ENCODE data around the gene NTN1.

The NTN1 gene

GRCh38 chr17:9108146-9108545, 86.8 kb downstream of the NTN1 start:
- in situ Hi-C loops (cut with HindIII; ENCODE audit: low pct_unique_long_range_greater_than_20kb, low sequenced_read_pairs): no loop called here
- TF ChIP-seq JUND (IDR thresholded peaks at IDR 0.05; ENCODE audit: low read depth): no peak
- DNase-seq (ENCODE audit: low read depth in 1 of 2, low spot score in 1 of 2): no peak

- no peak for DNase-seq (ENCODE audit: low read depth in 1 of 2, low spot score in 1 of 2)
- TF ChIP-seq JUND (IDR thresholded peaks at IDR 0.05; ENCODE audit: low read depth): no peak
- in situ Hi-C loops (cut with HindIII; ENCODE audit: low pct_unique_long_range_greater_than_20kb, low sequenced_read_pairs): no loop called here
Observed at GRCh38 chr17:9109933-9110332, 88.6 kb downstream of the NTN1 start.

- in situ Hi-C loops (cut with HindIII; ENCODE audit: low pct_unique_long_range_greater_than_20kb, low sequenced_read_pairs): no loop called here
- TF ChIP-seq JUND (IDR thresholded peaks at IDR 0.05; ENCODE audit: low read depth): no peak
- DNase-seq (ENCODE audit: low read depth in 1 of 2, low spot score in 1 of 2): no peak
Observed at GRCh38 chr17:9110501-9110900, 89.2 kb downstream of the NTN1 start.

GRCh38 chr17:9115214-9116191, 94.2 kb downstream of the NTN1 start:
- DNase-seq (ENCODE audit: low read depth in 1 of 2, low spot score in 1 of 2): peak; percentile 43 to 66
- in situ Hi-C loops (cut with HindIII; ENCODE audit: low pct_unique_long_range_greater_than_20kb, low sequenced_read_pairs): no loop called here
- TF ChIP-seq JUND (IDR thresholded peaks at IDR 0.05; ENCODE audit: low read depth): no peak

GRCh38 chr17:9116311-9116835, 95.1 kb downstream of the NTN1 start:
- TF ChIP-seq JUND (IDR thresholded peaks at IDR 0.05; ENCODE audit: low read depth): no peak
- in situ Hi-C loops (cut with HindIII; ENCODE audit: low pct_unique_long_range_greater_than_20kb, low sequenced_read_pairs): no loop called here
- DNase-seq (ENCODE audit: low read depth in 1 of 2, low spot score in 1 of 2): no peak

- in situ Hi-C loops (cut with HindIII; ENCODE audit: low pct_unique_long_range_greater_than_20kb, low sequenced_read_pairs): no loop called here
- no peak for DNase-seq (ENCODE audit: low read depth in 1 of 2, low spot score in 1 of 2)
- no peak for TF ChIP-seq JUND (IDR thresholded peaks at IDR 0.05; ENCODE audit: low read depth)
Observed at GRCh38 chr17:9116861-9117568, 95.7 kb downstream of the NTN1 start.

GRCh38 chr17:9120471-9120870, 99.2 kb downstream of the NTN1 start:
- in situ Hi-C loops (cut with HindIII; ENCODE audit: low pct_unique_long_range_greater_than_20kb, low sequenced_read_pairs): no loop called here
- peak in 1 of 2 experiments; percentile 13 for DNase-seq (ENCODE audit: low read depth in 1 of 2, low spot score in 1 of 2)
- TF ChIP-seq JUND (IDR thresholded peaks at IDR 0.05; ENCODE audit: low read depth): no peak

- DNase-seq (ENCODE audit: low read depth in 1 of 2, low spot score in 1 of 2): no peak
- TF ChIP-seq JUND (IDR thresholded peaks at IDR 0.05; ENCODE audit: low read depth): no peak
- in situ Hi-C loops (cut with HindIII; ENCODE audit: low pct_unique_long_range_greater_than_20kb, low sequenced_read_pairs): no loop called here
Observed at GRCh38 chr17:9121186-9121820, 100.0 kb downstream of the NTN1 start.

- in situ Hi-C loops (cut with HindIII; ENCODE audit: low pct_unique_long_range_greater_than_20kb, low sequenced_read_pairs): no loop called here
- TF ChIP-seq JUND (IDR thresholded peaks at IDR 0.05; ENCODE audit: low read depth): no peak
- no peak for DNase-seq (ENCODE audit: low read depth in 1 of 2, low spot score in 1 of 2)
Observed at GRCh38 chr17:9123594-9124553, 102.6 kb downstream of the NTN1 start.

GRCh38 chr17:9124554-9124935, 103.2 kb downstream of the NTN1 start:
- no peak for TF ChIP-seq JUND (IDR thresholded peaks at IDR 0.05; ENCODE audit: low read depth)
- in situ Hi-C loops (cut with HindIII; ENCODE audit: low pct_unique_long_range_greater_than_20kb, low sequenced_read_pairs): no loop called here
- DNase-seq (ENCODE audit: low read depth in 1 of 2, low spot score in 1 of 2): no peak

- TF ChIP-seq JUND (IDR thresholded peaks at IDR 0.05; ENCODE audit: low read depth): no peak
- in situ Hi-C loops (cut with HindIII; ENCODE audit: low pct_unique_long_range_greater_than_20kb, low sequenced_read_pairs): no loop called here
- no peak for DNase-seq (ENCODE audit: low read depth in 1 of 2, low spot score in 1 of 2)
Observed at GRCh38 chr17:9125722-9126121, 104.4 kb downstream of the NTN1 start.
